Measurements from ENCODE around the gene SMAD6. TPM values are rescaled to one million over a fixed set of nuclear protein-coding genes. Genes with fewer than 3 reads are reported as not detected.

The SMAD6 gene
- total RNA-seq, 4 donors from 2014 or later: 2.9 to 7.0 (median 6.9) TPM

DNA sequence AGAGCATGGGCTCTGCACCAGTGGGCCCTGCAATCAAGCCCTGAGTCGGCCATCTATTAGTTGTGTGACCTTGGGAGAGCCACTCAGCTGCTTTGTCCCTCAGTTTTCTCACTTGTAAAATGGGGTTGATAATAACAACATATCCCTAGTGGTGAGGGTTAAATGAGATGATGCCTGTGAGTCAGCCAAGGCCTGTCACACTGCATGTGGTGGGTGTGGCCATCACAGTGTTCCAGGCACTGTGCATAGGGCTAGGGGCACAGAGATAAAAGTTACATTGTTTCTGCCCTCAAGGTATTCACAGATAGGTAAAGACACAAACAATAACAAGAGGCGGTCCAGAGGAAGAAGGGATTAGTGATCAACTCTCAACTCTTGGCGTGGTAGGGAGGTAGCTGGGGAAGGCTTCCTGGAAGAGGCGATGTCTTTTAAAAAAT, 19.5 kb downstream of the SMAD6 start:
- no peak for TF ChIP-seq EP300 (IDR thresholded peaks at IDR 0.05)
- TF ChIP-seq, protein P1, sequence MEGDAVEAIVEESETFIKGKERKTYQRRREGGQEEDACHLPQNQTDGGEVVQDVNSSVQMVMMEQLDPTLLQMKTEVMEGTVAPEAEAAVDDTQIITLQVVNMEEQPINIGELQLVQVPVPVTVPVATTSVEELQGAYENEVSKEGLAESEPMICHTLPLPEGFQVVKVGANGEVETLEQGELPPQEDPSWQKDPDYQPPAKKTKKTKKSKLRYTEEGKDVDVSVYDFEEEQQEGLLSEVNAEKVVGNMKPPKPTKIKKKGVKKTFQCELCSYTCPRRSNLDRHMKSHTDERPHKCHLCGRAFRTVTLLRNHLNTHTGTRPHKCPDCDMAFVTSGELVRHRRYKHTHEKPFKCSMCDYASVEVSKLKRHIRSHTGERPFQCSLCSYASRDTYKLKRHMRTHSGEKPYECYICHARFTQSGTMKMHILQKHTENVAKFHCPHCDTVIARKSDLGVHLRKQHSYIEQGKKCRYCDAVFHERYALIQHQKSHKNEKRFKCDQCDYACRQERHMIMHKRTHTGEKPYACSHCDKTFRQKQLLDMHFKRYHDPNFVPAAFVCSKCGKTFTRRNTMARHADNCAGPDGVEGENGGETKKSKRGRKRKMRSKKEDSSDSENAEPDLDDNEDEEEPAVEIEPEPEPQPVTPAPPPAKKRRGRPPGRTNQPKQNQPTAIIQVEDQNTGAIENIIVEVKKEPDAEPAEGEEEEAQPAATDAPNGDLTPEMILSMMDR (IDR thresholded peaks at IDR 0.05): no peak
- no peak for TF ChIP-seq POLR2A (IDR thresholded peaks at IDR 0.05)
- no peak for TF ChIP-seq POLR2AphosphoS5 (IDR thresholded peaks at IDR 0.05)
- Histone ChIP-seq H3K4me1 (peaks cover 15% of the 10 kb centered on the region), H3K36me3 (no peaks in the 10 kb centered on the region), H3K4me3 (no peak overlapping the region), H3K9me3 (no peaks in the 10 kb centered on the region), H3K27ac (no peak overlapping the region), H3K27me3 (no peaks in the 10 kb centered on the region)
- WGBS: 79% methylated on average over 4 of the region's 4 CpGs
- DNase-seq (ENCODE audit: low spot score in 2 of 2): no peak

DNA sequence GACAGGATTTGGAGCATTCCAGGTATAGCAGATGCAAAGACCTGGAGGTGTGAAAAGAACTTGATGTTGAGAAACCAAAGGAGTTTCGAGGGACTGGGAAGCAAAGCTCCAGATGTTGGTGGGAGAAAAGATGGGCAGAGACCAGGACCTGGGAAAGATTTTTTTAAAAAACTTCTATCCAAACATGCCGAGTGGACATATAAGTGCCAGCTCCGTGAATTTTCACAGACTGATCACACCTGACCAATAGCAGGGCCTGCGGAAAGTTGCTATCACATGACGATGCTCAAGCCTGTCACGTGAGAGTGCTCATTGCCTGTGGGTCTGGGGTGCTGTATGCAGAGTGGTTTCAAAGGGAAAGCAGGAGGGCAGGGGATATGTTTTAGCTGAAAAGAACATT, 19.9 kb downstream of the SMAD6 start:
- 89% methylated on average over 6 of the region's 6 CpGs for WGBS
- Histone ChIP-seq H3K4me1 (peaks cover 11% of the 10 kb centered on the region), H3K27ac (no peak overlapping the region), H3K27me3 (no peaks in the 10 kb centered on the region), H3K4me3 (no peak overlapping the region), H3K36me3 (no peaks in the 10 kb centered on the region), H3K9me3 (no peaks in the 10 kb centered on the region)
- TF ChIP-seq POLR2A (IDR thresholded peaks at IDR 0.05): no peak
- TF ChIP-seq, protein P1 (IDR thresholded peaks at IDR 0.05): no peak
- no peak for DNase-seq (ENCODE audit: low spot score in 2 of 2)

DNA sequence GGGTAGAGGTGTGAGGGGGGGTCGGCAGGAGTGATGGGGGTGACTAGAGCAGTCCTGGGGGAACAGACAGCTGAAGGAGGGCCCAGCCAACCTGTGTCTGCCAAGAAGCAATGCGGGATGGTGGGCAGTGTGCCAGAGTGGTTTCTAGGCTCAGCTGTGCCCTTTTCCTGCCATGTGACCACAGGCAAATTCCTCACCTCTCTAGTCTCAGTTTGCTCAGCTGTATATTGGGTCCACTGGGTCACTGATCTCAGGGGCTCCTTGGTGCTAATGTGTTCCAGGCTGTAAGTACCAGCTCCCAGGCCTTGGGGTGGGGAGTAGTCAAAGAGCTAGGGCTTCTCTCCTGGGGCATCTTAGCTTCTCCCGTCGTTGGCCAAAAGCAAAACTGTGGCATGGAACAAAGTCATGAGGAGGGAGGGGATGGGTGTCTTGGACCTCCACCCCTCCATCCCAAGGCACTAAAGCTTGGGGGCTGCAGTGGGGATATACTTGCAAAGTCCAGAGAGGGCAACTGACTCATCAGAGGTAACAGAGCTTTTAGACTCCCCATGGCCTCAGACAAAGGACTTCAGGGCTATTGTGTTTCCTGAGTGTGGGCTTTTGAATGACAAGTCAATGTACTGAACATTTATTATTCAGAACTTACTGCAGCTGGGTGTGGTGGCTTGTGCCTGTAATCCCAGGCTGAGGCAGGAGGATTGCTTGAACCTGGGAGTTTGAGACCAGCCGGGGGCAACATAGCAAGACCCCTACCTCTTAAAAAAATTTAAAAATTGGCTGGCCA, 20.9 kb downstream of the SMAD6 start:
- DNase-seq (ENCODE audit: low spot score in 2 of 2): no peak
- Histone ChIP-seq H3K27me3 (no peaks in the 10 kb centered on the region), H3K4me3 (no peak overlapping the region), H3K36me3 (no peaks in the 10 kb centered on the region), H3K27ac (no peak overlapping the region), H3K9me3 (no peaks in the 10 kb centered on the region), H3K4me1 (peaks cover 10% of the 10 kb centered on the region)
- 58% methylated on average over 5 of the region's 5 CpGs for WGBS
- TF ChIP-seq POLR2A (IDR thresholded peaks at IDR 0.05): no peak
- no peak for TF ChIP-seq POLR2AphosphoS5 (IDR thresholded peaks at IDR 0.05)
- TF ChIP-seq, protein P1 (IDR thresholded peaks at IDR 0.05): no peak
- no peak for TF ChIP-seq EP300 (IDR thresholded peaks at IDR 0.05)

DNA sequence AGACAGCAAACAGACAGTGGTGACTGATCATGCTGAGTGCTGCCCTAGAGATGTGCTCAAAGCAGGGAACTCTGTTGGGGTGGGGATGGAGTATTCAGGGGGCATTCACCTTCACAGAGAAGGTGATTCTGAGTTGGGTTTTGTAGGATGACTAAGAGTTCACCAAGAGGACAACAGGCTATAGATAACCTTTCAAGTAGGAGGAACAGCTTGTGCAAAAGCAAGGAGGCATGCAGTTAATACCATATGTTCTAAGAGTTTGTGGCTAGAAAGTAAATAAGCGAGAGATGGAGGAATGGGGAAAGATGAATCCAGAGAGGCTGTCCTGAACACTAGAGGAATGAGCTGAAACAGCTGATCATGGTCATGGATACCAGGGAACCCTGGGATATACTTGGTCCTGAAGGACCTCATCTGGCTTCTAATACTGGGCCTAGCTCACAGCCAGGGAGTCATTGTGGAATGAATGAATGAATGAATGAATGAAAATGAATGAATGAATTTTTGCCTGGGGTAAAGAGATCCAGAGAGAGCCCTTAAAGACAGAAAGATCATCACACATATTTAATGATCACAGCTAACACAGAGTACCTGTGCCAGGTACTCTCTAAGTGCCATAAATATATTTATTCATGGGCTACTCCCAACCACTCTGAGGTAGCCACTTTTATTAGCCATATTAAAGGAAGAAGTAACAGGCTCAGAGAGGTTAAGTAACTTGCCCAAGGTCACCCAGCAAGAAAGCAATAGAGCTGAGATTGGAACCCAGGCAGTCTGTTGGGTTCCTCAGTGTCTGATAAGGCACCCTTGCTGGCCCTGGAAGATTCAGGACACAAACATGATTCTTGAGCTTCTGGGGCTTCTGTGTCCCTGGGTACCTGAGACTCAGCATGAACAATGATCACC, 22.0 kb downstream of the SMAD6 start:
- Histone ChIP-seq H3K36me3 (no peaks in the 10 kb centered on the region), H3K9me3 (no peaks in the 10 kb centered on the region), H3K4me3 (no peak overlapping the region), H3K27ac (no peak overlapping the region), H3K27me3 (no peaks in the 10 kb centered on the region), H3K4me1 (peaks cover 14% of the 10 kb centered on the region)
- WGBS: 87% methylated on average over 1 of the region's 1 CpG
- TF ChIP-seq, protein P1 (IDR thresholded peaks at IDR 0.05): no peak
- TF ChIP-seq EP300 (IDR thresholded peaks at IDR 0.05) (no peak), POLR2AphosphoS5 (IDR thresholded peaks at IDR 0.05) (no peak), POLR2A (IDR thresholded peaks at IDR 0.05) (no peak)
- no peak for DNase-seq (ENCODE audit: low spot score in 2 of 2)
